HUDEP-2 (cell line): ENCODE data around the gene FOXL1.

Experiments used
- DNase-seq, 76 experiments: peaks; one replicate each; lab custom pipeline; 2025; ENCODE audit not compliant: unreplicated experiment in 76 of 76; lab: John Stamatoyannopoulos, UW

FOXL1 gene

DNA sequence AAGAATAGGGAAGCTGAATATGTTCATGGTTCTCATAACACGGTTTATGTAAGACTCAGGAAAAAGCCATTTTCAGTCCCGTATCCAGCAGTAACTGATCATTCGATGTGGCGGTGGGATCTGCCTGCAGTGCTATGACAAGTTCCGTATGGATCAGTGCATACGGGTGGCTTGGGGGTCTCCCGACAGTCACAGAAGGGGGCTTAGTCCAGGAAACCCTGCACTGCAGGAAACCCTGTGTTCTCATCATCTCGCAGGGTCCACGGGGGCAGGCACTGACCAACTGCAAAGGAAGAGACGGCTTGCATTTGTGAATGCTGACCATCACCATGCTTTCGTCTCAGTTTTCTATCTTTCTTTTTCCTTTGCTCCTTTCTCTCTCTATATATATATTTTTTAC, 31.1 kb upstream of the FOXL1 start:
- DNase-seq = no peak

DNA sequence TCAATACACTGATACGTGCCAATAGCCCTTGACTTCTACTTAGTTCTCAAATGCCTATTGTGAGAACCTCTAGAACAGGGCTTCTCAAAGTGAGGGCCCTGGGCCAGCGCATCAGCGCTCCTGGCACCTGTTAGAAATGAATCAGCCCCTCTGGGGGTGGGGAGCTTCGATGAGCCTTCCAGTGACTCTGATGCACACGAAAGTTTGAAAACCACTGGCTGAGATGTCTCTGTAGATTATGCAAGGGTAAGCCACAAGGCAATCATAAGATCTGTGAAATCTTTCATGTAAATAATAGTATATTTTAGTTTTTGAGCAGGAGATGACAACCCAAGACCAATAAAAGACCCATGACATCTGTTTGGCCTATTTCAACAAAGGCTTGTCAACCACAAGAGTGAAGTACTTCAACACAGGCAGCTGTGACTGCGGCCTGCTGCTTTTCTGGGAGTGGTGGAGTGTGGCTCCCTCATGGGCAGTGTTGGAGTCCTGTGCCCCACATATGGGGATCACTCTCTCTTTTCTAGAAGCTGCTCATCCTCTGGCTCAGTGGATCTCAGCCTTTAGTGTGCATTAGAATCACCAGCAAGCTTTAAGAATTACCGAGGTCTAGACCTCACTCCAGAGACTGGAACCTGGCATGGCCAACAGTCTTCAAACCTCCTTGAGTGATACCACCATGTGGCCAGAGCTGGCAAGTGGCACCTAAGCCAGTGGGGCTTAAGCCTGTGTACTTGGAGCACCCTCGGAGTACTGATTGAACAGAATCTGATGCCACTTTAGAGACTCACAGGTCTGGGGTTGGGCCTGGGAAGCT, 29.1 kb upstream of the FOXL1 start:
- DNase-seq = no peak

DNA sequence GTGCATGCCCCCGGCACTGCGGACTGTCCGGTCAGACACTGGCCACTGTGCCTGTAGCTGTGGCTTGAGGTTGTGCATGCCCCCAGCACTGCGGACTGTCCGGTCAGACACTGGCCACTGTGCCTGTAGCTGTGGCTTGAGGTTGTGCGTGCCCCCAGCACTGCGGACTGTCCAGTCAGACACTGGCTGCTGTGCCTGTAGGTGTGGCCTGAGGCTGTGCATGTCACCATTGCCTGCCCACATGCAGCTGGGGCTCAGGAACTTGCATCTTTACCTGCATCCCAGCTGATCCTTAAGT, 28.5 kb upstream of the FOXL1 start:
- no peak for DNase-seq

DNA sequence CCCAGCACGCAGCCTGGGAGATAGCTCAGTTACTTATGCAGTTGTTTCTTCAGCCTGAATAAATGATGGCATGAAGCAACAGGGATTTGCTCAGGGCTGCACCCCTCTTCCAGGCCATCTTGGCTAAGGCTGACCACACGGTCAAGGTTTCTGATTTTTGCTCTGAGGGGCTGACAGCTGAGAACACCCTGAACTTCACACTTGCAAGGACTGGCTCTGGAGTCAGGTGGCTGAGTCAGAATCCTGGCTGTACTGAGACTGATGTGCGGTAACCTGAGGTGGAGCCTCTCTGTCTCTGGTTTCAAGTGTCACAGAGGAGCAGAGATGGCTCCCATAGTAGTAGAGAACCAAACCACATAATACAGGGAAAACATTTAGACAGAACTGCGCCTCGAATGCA, 28.1 kb upstream of the FOXL1 start:
- DNase-seq = no peak

DNA sequence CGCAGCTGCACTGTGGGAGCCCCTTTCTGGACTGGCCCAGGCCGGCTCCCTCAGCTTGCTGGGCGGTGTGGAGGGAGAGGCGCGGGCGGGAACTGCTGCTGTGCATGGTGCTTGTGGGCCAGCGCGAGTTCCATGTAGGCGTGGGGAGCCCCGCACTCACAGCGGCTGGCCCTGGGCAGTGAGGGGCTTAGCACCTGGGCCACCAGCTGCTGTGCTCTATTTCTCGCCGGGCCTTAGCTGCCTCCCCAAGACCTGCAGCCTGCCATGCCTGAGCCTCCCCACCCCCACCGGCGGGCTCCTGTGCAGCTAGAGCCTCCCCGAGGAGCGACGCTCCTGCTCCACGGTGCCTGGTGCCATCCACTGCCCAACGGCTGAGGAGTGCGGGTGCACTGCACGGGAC, 25.0 kb upstream of the FOXL1 start:
- DNase-seq = no peak

DNA sequence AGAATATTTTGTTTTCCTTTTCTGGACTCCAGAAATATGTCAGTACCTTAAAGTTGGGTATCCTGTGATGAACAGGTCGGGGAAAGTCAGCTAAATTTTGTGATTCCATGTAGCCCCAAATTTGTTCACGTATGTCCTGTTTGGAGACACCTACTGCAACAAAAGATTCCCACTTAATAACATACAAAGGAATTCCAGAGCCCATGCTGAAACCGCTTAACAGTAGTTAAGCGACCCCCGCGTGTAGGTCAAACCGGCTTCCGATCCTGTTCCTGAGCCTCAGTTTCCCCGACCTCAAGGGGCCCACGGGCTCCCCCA, 23.8 kb upstream of the FOXL1 start:
- DNase-seq = no peak

DNA sequence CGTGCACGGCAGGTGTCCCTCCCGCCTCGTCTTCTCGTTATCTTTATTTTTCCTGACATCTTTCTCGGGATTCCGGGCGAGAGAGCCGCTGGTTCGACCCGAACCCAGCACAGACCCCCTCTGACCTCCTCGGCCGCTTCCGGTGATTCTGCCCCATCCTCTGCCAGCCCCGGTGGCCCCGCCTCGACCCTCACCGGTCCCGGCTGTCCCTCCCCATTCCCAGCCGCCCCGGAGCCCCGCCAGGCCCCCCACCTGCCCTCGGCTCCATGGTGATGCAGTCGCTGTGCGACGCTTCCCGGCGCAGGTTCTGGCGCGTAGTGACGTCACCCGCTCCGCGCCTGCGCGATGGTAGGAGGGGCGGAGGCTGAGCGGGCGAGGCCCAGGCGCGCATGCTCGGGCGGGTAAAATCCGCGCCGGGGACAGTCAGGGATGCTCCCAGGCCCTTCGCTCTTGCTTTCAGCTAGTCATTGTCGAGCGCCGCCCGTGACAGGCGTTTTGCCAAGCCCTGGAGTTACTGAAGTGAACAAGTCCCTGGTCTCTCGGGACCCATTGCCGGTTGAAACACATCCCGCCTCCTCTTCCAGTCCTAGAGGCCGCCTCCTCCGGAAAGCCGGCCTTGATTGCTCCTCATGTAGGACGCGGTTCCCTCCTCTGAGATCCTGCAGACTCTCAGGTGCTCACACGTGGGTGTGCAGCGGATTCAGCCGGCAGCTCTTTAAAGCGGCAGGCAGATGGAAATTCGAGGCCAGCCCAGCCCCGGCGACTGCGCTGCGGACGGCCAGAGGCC, 23.2 kb upstream of the FOXL1 start, which contains the start of gene MTHFSD:
TSS of gene MTHFSD (minus strand) at position 319 of the 787 bp plus-strand sequence. CDS start at position 268, 51 bp downstream.
- DNase-seq = peak in 75 of 76 experiments; percentile 30 to 93 (median 81)

DNA sequence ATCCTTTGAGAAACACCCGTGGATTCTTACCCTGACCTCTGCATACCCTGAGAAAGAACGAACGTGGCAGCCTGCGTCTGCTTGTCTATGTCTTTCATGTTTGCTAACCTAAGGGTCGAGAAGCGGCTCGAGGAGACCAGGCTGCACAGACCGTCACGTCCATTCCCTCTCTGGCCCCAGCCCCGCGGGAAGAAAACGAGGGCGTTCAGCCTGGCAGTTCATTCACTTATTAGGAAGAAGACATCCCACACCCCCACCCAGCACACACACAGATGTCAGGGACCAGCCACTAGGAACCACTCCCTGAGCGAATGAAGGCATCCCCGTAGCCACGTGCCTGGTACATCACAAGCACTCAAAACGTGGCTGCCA, 22.7 kb upstream of the FOXL1 start:
- no peak for DNase-seq

DNA sequence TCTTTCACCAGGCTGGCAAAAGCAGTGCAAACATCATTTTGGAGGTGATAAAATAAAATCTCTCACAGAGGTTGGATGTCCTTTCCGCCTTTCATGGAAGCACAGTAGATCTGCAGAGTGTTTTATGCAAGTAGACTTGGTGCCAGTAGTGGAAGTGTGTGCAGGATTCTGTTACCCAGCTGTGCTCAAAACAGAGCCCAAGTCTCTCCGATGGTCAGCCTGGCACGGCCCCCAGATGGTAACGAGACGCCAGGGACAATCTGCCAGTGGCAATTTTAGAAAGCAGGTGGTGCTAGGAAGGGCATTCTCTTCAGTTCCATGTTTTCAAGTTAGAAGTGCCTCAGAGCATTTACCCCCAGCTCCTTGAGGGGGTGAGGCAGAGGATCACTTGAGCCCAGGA, 21.8 kb upstream of the FOXL1 start:
- no peak for DNase-seq

DNA sequence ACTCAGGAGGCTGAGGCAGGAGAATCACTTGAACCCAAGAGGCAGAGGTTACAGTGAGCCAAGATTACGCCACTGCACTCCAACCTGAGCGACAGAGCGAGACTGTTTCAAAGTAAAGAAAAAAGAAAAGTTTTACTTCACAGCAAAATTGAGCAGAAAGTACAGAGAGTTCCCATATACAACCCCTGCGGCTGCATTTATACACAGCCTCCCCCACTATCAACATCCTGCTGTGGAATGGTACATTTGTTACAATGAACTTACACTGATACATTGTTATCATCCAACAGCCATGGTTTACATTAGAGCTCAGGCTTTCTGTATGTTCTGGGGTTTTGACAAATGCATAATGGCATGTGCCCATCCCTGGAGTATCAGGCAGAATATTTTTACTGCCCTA, 20.8 kb upstream of the FOXL1 start:
- no peak for DNase-seq

DNA sequence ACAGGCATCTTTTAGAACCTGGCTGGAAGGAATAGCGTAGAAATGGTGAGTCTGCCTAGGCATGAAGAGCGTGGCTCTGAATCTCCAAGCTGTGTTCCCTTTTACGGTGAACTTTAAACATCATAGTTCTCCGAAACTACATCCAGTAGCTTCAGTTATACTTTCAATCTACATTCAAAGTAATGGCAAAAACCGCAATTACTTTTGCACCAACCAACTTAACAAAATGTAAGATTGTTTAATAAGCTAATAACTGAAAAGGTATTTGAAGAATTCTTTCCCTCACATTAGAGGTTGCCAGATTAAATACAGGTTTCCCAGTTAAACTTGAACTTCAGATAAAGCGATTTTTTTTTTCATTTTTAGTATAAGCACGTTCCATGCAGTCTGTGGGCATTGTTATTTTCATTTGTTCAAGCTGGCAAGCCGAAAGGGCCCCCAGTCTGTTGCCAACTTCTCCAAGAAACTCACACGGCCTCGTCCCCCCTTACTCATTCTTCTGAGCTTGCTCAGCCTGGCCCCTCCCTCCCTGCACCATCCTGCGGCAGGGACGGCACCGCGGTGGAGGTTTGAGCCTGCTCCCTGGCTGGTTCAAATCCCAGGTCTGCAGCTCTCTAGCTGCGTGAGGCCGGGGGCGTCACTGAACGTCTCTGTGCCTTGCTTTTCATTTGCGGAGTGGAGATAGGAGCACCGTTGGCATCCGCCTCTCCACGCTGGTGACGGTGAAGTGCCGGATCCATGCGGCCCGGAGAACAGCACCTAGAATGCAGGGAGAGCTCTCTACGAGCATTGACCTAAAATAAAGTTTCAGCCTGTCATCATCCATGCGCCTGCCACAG, 19.8 kb upstream of the FOXL1 start:
- DNase-seq = no peak

DNA sequence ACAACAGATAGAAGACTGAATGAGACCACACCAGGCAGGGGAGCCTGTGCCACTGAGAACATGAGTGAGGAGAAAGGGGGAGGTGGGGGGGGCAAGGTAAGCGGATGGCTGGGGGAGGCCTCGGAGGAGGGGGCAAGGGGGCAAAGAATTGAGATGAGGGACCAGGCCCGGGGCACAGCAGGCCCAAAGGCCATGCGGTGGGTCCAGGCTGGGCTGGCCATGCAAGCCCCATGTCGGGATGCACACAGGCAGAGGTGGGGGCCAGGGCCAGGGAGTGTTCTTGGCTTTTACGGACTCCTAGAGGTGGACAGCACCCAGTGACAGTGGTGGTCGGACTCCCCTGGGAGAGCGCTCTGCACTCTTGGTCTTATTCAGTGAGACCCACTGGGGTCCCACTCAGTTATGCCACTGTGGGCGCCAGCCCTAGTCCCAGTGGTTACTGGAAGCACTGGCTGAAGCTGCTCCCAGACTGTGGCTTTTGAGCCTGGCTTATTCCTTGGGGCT, 18.5 kb upstream of the FOXL1 start:
- no peak for DNase-seq

DNA sequence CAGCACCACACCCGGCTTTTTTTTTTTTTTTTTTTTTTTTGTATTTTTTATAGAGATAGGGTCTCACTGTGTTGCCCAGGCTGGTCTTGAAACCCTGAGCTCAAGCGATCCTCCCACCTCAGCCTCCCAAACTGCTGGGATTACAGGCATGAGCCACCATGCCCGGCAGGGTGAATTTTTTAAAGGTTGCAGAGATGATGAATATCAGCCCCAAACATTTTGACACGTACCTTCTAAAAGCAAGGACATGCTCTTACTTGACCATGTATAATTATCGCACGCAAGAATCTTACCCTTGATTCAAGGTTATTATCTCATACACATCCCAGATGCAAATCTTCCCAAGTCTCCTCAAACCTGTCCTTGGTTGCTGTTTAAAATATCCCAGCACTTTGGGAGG, 16.0 kb upstream of the FOXL1 start:
- no peak for DNase-seq

DNA sequence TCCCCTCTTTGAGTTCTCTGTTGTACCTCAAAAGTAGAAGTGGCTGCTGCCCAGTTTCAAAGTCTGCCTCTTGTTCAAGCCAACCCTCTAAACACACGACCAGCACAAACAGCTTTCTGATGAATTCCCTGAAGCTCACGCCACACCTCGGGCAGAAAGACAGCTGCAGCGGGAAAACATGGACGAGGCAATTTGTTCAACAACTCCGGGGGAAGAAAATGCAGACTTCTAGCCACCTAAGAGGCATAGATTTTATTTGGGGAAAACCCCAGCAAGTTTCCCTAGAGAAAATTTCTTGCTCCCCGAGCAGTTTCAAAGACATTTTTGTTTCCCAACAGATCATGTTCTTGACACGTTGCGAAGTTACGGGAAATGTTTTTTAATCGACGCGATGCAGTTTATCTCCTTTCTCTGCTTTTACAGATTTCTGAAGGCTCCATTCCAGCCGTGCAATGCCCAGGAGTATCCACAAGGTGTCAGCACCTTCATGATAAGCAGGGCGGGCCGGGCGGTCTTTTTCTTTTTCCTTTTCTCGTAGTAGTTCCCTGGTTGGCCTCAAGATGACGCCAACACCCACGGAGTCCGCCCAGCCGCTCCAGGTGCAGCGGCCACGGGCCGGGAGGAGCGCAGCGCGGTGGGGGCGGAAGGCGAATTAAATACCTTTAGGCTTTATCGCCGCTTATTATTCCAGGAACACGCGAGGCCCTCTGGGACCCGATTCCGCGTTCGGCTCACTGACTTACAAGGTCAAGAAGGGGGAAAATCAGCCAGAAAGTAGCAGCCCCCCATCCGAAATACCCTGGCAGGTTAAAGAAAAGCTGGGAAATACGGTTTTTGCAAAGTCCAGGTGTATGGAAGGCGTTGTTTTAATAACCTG, 14.6 kb upstream of the FOXL1 start:
- peak in 71 of 76 experiments; percentile 13 to 86 (median 68) for DNase-seq

DNA sequence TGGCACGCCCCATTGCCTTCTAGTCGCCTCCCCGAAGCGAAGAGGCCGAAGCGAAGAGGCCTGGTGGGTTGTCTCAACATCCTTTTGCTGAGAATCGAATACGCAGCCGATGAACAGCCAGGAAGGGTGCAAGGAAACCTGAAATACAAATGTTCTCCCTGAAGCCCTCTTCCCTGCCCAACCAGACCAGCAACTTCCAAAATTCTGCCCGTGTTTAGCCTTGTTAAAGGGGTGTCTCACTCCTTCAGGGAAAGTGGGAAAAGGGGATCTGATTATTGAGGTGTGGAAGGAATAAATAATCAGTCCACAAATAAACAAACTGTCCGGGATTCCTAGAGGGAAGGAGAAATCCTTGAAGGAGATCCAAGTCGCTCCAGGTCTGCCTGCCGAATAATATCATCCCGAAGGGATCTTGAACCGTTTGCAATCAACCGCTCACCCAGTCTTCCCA, 13.1 kb upstream of the FOXL1 start:
- no peak for DNase-seq

DNA sequence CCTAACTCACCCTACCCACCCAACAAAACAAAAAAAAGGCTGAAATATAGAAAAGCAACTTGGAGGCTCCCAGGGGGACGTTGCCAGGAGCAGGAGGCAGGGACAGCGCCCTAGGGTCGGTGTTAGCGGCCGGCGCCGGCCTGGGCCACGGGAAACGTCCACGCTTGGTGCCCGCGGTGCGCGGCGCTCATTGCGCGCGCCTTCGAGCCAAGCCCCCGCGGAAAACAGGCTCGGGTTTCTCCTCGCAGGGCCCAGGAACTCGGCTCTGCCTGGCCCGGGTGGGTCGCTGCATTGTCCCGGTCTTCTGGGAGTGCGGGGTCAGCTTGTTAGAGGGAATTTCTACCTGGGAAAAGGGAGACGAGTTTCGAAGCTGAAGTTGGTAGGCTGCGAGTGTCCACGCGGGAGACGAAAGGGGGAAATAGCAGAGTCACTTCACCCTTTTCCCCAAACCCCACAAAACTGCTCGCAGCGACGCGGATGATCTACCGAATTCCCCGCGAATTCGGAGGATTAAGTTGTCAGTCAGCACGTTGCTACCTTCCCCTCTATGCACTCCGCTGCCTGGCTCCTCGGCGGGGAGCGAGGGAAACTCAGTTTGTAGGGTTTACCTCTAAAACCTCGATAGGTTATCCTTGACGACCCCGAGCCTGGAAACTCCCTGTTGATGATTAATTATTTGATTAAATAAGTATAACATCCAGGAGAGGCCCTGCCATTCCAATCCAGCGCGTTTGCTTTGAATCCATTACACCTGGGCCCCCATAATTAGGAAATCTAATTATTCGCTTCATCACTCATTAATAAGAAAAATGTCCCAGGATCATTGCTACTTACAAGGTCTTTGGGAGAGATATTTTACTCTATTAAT, 12.5 kb upstream of the FOXL1 start:
- DNase-seq = no peak

DNA sequence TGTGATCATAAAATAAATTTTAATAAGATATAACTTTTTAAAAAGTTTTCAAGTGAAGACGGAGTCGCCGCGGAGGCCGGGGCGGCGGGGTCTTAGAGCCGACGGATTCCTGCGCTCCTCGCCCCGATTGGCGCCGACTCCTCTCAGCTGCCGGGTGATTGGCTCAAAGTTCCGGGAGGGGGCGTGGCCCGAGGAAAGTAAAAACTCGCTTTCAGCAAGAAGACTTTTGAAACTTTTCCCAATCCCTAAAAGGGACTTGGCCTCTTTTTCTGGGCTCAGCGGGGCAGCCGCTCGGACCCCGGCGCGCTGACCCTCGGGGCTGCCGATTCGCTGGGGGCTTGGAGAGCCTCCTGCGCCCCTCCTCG, 11.8 kb upstream of the FOXL1 start, which contains the start of gene FOXC2:
TSS of gene FOXC2 (plus strand) at position 229 of the 365 bp plus-strand sequence. CDS start 507 bp downstream, outside the sequence.
- DNase-seq = peak in 38 of 76 experiments; percentile 1 to 56 (median 18)

DNA sequence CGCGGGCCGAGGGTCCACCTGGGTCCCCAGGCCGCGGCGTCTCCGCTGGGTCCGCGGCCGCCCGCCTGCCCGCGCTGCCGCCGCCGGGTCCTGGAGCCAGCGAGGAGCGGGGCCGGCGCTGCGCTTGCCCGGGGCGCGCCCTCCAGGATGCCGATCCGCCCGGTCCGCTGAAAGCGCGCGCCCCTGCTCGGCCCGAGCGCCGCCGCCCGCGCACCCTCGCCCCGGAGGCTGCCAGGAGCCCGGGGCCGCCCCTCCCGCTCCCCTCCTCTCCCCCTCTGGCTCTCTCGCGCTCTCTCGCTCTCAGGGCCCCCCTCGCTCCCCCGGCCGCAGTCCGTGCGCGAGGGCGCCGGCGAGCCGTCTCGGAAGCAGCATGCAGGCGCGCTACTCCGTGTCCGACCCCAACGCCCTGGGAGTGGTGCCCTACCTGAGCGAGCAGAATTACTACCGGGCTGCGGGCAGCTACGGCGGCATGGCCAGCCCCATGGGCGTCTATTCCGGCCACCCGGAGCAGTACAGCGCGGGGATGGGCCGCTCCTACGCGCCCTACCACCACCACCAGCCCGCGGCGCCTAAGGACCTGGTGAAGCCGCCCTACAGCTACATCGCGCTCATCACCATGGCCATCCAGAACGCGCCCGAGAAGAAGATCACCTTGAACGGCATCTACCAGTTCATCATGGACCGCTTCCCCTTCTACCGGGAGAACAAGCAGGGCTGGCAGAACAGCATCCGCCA, 11.2 kb upstream of the FOXL1 start:
- DNase-seq = no peak
